PFSK-1 (cell line): ENCODE results near the gene EIF2A.

Experiments used
- FOXP2 ChIP-seq: optimal IDR thresholded peaks from 2 replicates; pipeline ENCODE3; 2011; ENCODE audit warnings: borderline replicate concordance, control low read depth, inconsistent platforms; ENCODE audit not compliant: insufficient read depth; ENCODE audit errors: extremely low read length, extremely low read depth
- POLR2AphosphoS5 ChIP-seq: IDR thresholded peaks from 2 replicates; pipeline ENCODE4 v1.6.1; 2012; ENCODE audit warnings: low read depth, mild to moderate bottlenecking, control low read depth, low read length, moderate library complexity
- SIN3A ChIP-seq: IDR thresholded peaks from 2 replicates; pipeline ENCODE4 v1.6.1; 2012; ENCODE audit warnings: mild to moderate bottlenecking, low read length, moderate library complexity, borderline replicate concordance; ENCODE audit not compliant: insufficient read depth
- TAF1 ChIP-seq: IDR thresholded peaks from 2 replicates; pipeline ENCODE4 v1.6.1; 2012; ENCODE audit warnings: low read length, control low read depth, borderline replicate concordance; ENCODE audit not compliant: insufficient read depth
- TF ChIP-seq, protein P1 (sequence below), 2 experiments: IDR thresholded peaks; 2 replicates each; pipeline versions ENCODE4 v1.6.1 to v1.8.0; 2011 to 2012; ENCODE audit warnings: low read depth in 2 of 2, low read length in 2 of 2, control low read depth in 1 of 2, inconsistent platforms in 1 of 2, mild to moderate bottlenecking in 1 of 2, moderate library complexity in 1 of 2; ENCODE audit not compliant: insufficient read depth in 1 of 2

The EIF2A gene

GRCh38 chr3:150588027-150588830 is 41.6 kb downstream of the EIF2A start:
- TF ChIP-seq FOXP2 (no peak), TAF1 (no peak), POLR2AphosphoS5 (no peak), SIN3A (no peak)
- TF ChIP-seq, protein P1, sequence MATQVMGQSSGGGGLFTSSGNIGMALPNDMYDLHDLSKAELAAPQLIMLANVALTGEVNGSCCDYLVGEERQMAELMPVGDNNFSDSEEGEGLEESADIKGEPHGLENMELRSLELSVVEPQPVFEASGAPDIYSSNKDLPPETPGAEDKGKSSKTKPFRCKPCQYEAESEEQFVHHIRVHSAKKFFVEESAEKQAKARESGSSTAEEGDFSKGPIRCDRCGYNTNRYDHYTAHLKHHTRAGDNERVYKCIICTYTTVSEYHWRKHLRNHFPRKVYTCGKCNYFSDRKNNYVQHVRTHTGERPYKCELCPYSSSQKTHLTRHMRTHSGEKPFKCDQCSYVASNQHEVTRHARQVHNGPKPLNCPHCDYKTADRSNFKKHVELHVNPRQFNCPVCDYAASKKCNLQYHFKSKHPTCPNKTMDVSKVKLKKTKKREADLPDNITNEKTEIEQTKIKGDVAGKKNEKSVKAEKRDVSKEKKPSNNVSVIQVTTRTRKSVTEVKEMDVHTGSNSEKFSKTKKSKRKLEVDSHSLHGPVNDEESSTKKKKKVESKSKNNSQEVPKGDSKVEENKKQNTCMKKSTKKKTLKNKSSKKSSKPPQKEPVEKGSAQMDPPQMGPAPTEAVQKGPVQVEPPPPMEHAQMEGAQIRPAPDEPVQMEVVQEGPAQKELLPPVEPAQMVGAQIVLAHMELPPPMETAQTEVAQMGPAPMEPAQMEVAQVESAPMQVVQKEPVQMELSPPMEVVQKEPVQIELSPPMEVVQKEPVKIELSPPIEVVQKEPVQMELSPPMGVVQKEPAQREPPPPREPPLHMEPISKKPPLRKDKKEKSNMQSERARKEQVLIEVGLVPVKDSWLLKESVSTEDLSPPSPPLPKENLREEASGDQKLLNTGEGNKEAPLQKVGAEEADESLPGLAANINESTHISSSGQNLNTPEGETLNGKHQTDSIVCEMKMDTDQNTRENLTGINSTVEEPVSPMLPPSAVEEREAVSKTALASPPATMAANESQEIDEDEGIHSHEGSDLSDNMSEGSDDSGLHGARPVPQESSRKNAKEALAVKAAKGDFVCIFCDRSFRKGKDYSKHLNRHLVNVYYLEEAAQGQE (IDR thresholded peaks at IDR 0.05; ENCODE audit: insufficient read depth in 1 of 2, low read depth in 2 of 2, low read length in 2 of 2): no peak

GRCh38 chr3:150589759-150590158 is 43.2 kb downstream of the EIF2A start:
- TF ChIP-seq TAF1 (no peak), SIN3A (no peak), FOXP2 (no peak), POLR2AphosphoS5 (no peak)
- TF ChIP-seq, protein P1 (IDR thresholded peaks at IDR 0.05; ENCODE audit: insufficient read depth in 1 of 2, low read depth in 2 of 2, low read length in 2 of 2): no peak

DNA sequence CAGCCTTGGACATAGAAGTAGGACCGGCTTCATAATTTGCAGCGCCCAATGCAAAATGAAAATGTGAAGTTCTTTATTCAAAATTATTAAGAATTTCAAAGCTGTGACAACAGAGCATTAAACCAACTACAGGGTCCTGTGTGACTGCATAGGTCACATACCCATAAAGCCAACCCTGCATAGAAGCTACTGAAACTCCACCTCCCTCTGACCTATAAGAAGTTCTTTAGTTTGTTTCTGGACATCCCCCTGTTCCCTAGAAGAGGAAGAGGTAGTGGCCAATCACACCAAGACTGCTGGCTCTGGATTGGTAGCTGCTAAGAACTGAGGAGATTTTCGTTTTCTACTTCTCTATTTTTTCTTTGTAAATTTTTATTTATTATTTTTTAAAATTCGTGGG is 47.6 kb downstream of the EIF2A start:
- TF ChIP-seq FOXP2 (no peak), TAF1 (no peak), SIN3A (no peak), POLR2AphosphoS5 (no peak)
- TF ChIP-seq, protein P1 (IDR thresholded peaks at IDR 0.05; ENCODE audit: insufficient read depth in 1 of 2, low read depth in 2 of 2, low read length in 2 of 2): no peak

- TF ChIP-seq SIN3A (no peak), TAF1 (no peak), FOXP2 (no peak), POLR2AphosphoS5 (no peak)
- TF ChIP-seq, protein P1 (IDR thresholded peaks at IDR 0.05; ENCODE audit: insufficient read depth in 1 of 2, low read depth in 2 of 2, low read length in 2 of 2): no peak
These were observed 51.1 kb downstream of the EIF2A start for GRCh38 chr3:150597646-150598045.
